Activated CD4-positive, alpha-beta T cell treated with anti-CD3 and anti-CD28 coated beads, Interleukin-2, amount 50 U/mL, for 16 hours (primary cell): Measurements from ENCODE around the gene FSTL4.
A peak's percentile ranks its signal among the peaks of the same experiment; 100 is the strongest.

Source experiments
- DNase-seq: peaks from one replicate; pipeline ENCODE4 v3.0.0-alpha.2; 2020

The FSTL4 gene

GRCh38 chr5:133510634-133511262 lies 101.6 kb downstream of the FSTL4 start:
- no peak for DNase-seq

- DNase-seq = no peak
These were observed 102.6 kb downstream of the FSTL4 start for GRCh38 chr5:133509742-133510079.

GRCh38 chr5:133508845-133509741 lies 103.2 kb downstream of the FSTL4 start:
- DNase-seq = peak; percentile 5

- DNase-seq = no peak
These were observed 104.0 kb downstream of the FSTL4 start for GRCh38 chr5:133508331-133508730.

GRCh38 chr5:133506181-133506580 lies 106.2 kb downstream of the FSTL4 start:
- DNase-seq = no peak

- DNase-seq = no peak
These were observed 108.8 kb downstream of the FSTL4 start for GRCh38 chr5:133503511-133503910.

GRCh38 chr5:133499895-133500294 lies 112.4 kb downstream of the FSTL4 start:
- no peak for DNase-seq

GRCh38 chr5:133497608-133498348 lies 114.6 kb downstream of the FSTL4 start:
- DNase-seq = no peak

- no peak for DNase-seq
These were observed 115.7 kb downstream of the FSTL4 start for GRCh38 chr5:133496631-133497030.

- DNase-seq = no peak
These were observed 117.5 kb downstream of the FSTL4 start for GRCh38 chr5:133494923-133495246.

- no peak for DNase-seq
These were observed 118.0 kb downstream of the FSTL4 start for GRCh38 chr5:133494232-133494922.

- DNase-seq = peak; percentile 27
These were observed 122.7 kb downstream of the FSTL4 start for GRCh38 chr5:133489632-133490031.

- DNase-seq = no peak
These were observed 125.2 kb downstream of the FSTL4 start for GRCh38 chr5:133487093-133487492.

GRCh38 chr5:133485468-133485867 lies 126.9 kb downstream of the FSTL4 start:
- DNase-seq = no peak

GRCh38 chr5:133483406-133484090 lies 128.8 kb downstream of the FSTL4 start:
- DNase-seq = no peak

- DNase-seq = no peak
These were observed 130.3 kb downstream of the FSTL4 start for GRCh38 chr5:133482028-133482427.

- no peak for DNase-seq
These were observed 131.5 kb downstream of the FSTL4 start for GRCh38 chr5:133480866-133481265.

- no peak for DNase-seq
These were observed 132.0 kb downstream of the FSTL4 start for GRCh38 chr5:133480366-133480765.

- no peak for DNase-seq
These were observed 133.9 kb downstream of the FSTL4 start for GRCh38 chr5:133478199-133478985.

GRCh38 chr5:133475986-133476385 lies 136.4 kb downstream of the FSTL4 start:
- no peak for DNase-seq

GRCh38 chr5:133474851-133475590 lies 137.3 kb downstream of the FSTL4 start:
- no peak for DNase-seq
